IMR-90 (cell line): ENCODE data around the gene PRKN. TPM values are rescaled to one million over a fixed set of nuclear protein-coding genes. Genes with fewer than 3 reads are reported as not detected.

Experiments used
- ATAC-seq: fragments of 200-7000 bp; cut with Tn5 transposase; 2 replicates; pipeline ENCODE4 v1.9.1; 2020; ENCODE audit warnings: low read depth, mild to moderate bottlenecking, moderate library complexity
- BruUV-seq: library from RNA; stranded (reverse); fragments of 400-500 nt; replicated peaks from 2 replicates; lab custom pipeline; 2021; lab: Mats Ljungman, UMichigan
- CTCF ChIA-PET: fragments of 300-600 bp; formaldehyde crosslinking; extraction: SDS; loops from one replicate; lab custom pipeline; 2021; ENCODE audit warnings: antibody characterized with exemption; lab: Yijun Ruan, JAX
- POLR2A ChIA-PET: fragments of 300-600 bp; sonication (Branson Sonifier 250); formaldehyde crosslinking; loops from one replicate; lab custom pipeline; 2022; ENCODE audit warnings: antibody characterized with exemption; ENCODE audit not compliant: unreplicated experiment; lab: Charles Lee
- DNase-seq: peaks from one replicate; pipeline ENCODE4 v3.0.0; 2013
- H2AFZ ChIP-seq: replicated peaks from 2 replicates; pipeline ENCODE3; 2013; ENCODE audit warnings: low read length, mild to moderate bottlenecking; ENCODE audit not compliant: poor library complexity
- H2AK5ac ChIP-seq: 2 replicates; pipeline ENCODE4 v1.6.1; 2013; ENCODE audit warnings: low read depth, low read length, inconsistent platforms
- H2AK9ac ChIP-seq: replicated peaks from 2 replicates; pipeline ENCODE3; 2013; ENCODE audit warnings: mild to moderate bottlenecking, low read depth, low read length, moderate library complexity; ENCODE audit not compliant: poor library complexity
- H2BK120ac ChIP-seq: 2 replicates; pipeline ENCODE4 v1.6.1; 2013; ENCODE audit warnings: low read depth, low read length, inconsistent platforms
- H2BK15ac ChIP-seq: 3 replicates; pipeline ENCODE4 v1.6.1; 2013; ENCODE audit warnings: low read depth, low read length, inconsistent platforms
- H2BK20ac ChIP-seq: 2 replicates; pipeline ENCODE4 v1.6.1; 2013; ENCODE audit warnings: low read depth, mild to moderate bottlenecking, inconsistent platforms, low read length, moderate library complexity
- H2BK5ac ChIP-seq: 2 replicates; pipeline ENCODE4 v1.6.1; 2013; ENCODE audit warnings: mild to moderate bottlenecking, low read depth, low read length, inconsistent platforms; ENCODE audit not compliant: poor library complexity, severe bottlenecking
- H3K14ac ChIP-seq: replicated peaks from 2 replicates; pipeline ENCODE4 v1.6.1; 2013; ENCODE audit warnings: low read depth, low read length, inconsistent platforms
- H3K18ac ChIP-seq: 2 replicates; pipeline ENCODE4 v1.6.1; 2013; ENCODE audit warnings: low read depth, low read length, control low read depth
- H3K23ac ChIP-seq: 2 replicates; pipeline ENCODE4 v1.6.1; 2013; ENCODE audit warnings: low read depth, low read length, inconsistent platforms
- H3K27ac ChIP-seq: 2 replicates; pipeline ENCODE4 v1.5.1; 2013; ENCODE audit warnings: mild to moderate bottlenecking, control low read depth, low read length; ENCODE audit not compliant: insufficient read depth
- H3K27me3 ChIP-seq: 2 replicates; pipeline ENCODE4 v1.6.1; 2013; ENCODE audit warnings: low read length; ENCODE audit not compliant: control insufficient read depth, insufficient read depth
- H3K36me3 ChIP-seq: 2 replicates; pipeline ENCODE4 v1.6.1; 2013; ENCODE audit warnings: low read length, mixed read lengths; ENCODE audit not compliant: control insufficient read depth, insufficient read depth
- H3K4ac ChIP-seq: 2 replicates; pipeline ENCODE4 v1.6.1; 2013; ENCODE audit warnings: low read depth, low read length, inconsistent platforms
- H3K4me1 ChIP-seq: 2 replicates; pipeline ENCODE4 v1.6.1; 2013; ENCODE audit warnings: low read length, mixed read lengths; ENCODE audit not compliant: control insufficient read depth, insufficient read depth
- H3K4me2 ChIP-seq: 2 replicates; pipeline ENCODE4 v1.6.1; 2013; ENCODE audit warnings: low read depth, mild to moderate bottlenecking, control low read depth, low read length, moderate library complexity
- H3K4me3 ChIP-seq: 2 replicates; pipeline ENCODE4 v1.5.1; 2013; ENCODE audit warnings: low read depth, mild to moderate bottlenecking, control low read depth, low read length, moderate library complexity; ENCODE audit not compliant: insufficient read depth
- H3K56ac ChIP-seq: 2 replicates; pipeline ENCODE4 v1.6.1; 2013; ENCODE audit warnings: low read length, inconsistent platforms; ENCODE audit not compliant: insufficient read depth; ENCODE audit errors: extremely low read depth
- H3K79me1 ChIP-seq, 2 experiments: 2 replicates each; pipeline ENCODE4 v1.6.1; 2013; ENCODE audit warnings: low read length in 2 of 2, inconsistent platforms in 1 of 2, low read depth in 1 of 2
- H3K9ac ChIP-seq: 2 replicates; pipeline ENCODE4 v1.6.1; 2013; ENCODE audit warnings: low read depth, low read length, control low read depth
- H3K9me1 ChIP-seq: 2 replicates; pipeline ENCODE4 v1.6.1; 2013; ENCODE audit warnings: low read length, inconsistent platforms; ENCODE audit not compliant: insufficient read depth
- H3K9me3 ChIP-seq: 2 replicates; pipeline ENCODE4 v1.6.1; 2013; ENCODE audit warnings: low read length; ENCODE audit not compliant: control insufficient read depth, insufficient read depth
- H4K20me1 ChIP-seq: 2 replicates; pipeline ENCODE4 v1.6.1; 2013; ENCODE audit warnings: low read length, inconsistent platforms; ENCODE audit not compliant: insufficient read depth
- H4K5ac ChIP-seq: 2 replicates; pipeline ENCODE4 v1.6.1; 2013; ENCODE audit warnings: mild to moderate bottlenecking, low read depth, low read length, control low read depth
- H4K8ac ChIP-seq, 2 experiments: 2 replicates each; pipeline ENCODE4 v1.6.1; 2013; ENCODE audit warnings: low read depth in 2 of 2, low read length in 2 of 2, control low read depth in 1 of 2, inconsistent platforms in 1 of 2
- H4K91ac ChIP-seq: 2 replicates; pipeline ENCODE4 v1.6.1; 2013; ENCODE audit warnings: low read depth, low read length, inconsistent platforms; ENCODE audit not compliant: insufficient read depth
- WGBS, 2 experiments: methylation state at CpG; one replicate each; pipeline versions ENCODE4 v1.1.5 to v1.1.7; 2013; ENCODE audit warnings: missing lambda C conversion rate in 2 of 2; ENCODE audit not compliant: insufficient read length in 1 of 2; ENCODE audit errors: extremely low coverage in 2 of 2; 5-methylcytosine and 5-hydroxymethylcytosine counted together
- dilution Hi-C: fragments of 300-500 bp; cut with HindIII; formaldehyde crosslinking; loops from one replicate; pipeline ENCODE4 v1.14.3; 2018; ENCODE audit warnings: low sequenced_read_pairs; ENCODE audit not compliant: unreplicated experiment
- in situ Hi-C: fragments of 300-500 bp; cut with MboI; formaldehyde crosslinking; loops from 3 replicates; pipeline ENCODE4 v1.14.3; 2019; ENCODE audit warnings: low sequenced_read_pairs, inconsistent platforms, mixed read lengths
- intact Hi-C: fragments of 100-400 bp; cut with micrococcal nuclease; formaldehyde crosslinking; loops from 2 replicates; pipeline ENCODE4 v1.10.0; 2022
- polyA plus RNA-seq, 3 experiments: library from polyadenylated mRNA; depleted of rRNA; stranded (reverse); fragments of >200 nt; gene quantifications; 2 replicates each; pipeline ENCODE4 v1.2.3, GENCODE V29; 2012; ENCODE audit warnings: low replicate concordance in 1 of 3
- total RNA-seq: library from RNA; depleted of rRNA; stranded (reverse); fragments of >200 nt; gene quantifications from 2 replicates; pipeline ENCODE4 v1.2.3, GENCODE V29; 2012
- TF ChIP-seq, protein P1 (sequence below): conservative IDR thresholded peaks from 2 replicates; pipeline ENCODE4 v1.5.1; 2012; ENCODE audit warnings: mild to moderate bottlenecking, low read depth, low read length, improper control_type of control experiment

The PRKN gene
- total and polyA plus RNA-seq, 2 of the 4 experiments (the other 2 are of a cell fraction) = 0.15 to 0.18 TPM

DNA sequence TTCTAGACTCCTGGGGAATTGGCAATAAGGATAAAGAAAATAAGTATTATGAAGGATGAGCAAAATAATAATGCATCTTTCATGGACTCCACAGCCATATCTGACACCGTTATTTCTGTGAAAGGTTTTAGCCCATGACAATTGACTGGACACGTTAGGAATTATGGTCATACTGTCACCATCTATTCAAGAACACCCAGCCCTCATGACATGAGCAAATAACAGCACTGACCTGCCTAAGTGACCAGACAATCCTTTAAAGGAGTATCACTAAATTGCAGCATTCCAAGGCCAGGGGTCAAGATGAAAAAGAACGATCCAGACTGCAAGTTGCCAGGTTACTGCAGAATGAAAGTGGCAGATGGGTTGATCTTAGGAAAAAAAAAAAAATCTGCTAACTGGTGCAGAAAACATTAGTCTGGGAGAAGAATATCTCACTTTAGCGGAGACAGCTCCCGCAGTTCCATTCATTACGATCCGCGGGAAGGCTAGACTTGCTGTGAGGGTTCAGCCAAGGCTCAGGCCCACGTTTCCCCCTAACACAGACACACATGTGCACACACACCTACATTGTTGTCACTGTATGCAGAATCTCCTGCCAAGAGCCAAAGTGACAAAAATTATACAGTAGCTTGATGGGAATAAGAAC, 1216.0 kb downstream of the PRKN start:
- H2BK15ac ChIP-seq = no peak overlapping the region
- H2AFZ ChIP-seq = no peak overlapping the region
- TF ChIP-seq, protein P1, sequence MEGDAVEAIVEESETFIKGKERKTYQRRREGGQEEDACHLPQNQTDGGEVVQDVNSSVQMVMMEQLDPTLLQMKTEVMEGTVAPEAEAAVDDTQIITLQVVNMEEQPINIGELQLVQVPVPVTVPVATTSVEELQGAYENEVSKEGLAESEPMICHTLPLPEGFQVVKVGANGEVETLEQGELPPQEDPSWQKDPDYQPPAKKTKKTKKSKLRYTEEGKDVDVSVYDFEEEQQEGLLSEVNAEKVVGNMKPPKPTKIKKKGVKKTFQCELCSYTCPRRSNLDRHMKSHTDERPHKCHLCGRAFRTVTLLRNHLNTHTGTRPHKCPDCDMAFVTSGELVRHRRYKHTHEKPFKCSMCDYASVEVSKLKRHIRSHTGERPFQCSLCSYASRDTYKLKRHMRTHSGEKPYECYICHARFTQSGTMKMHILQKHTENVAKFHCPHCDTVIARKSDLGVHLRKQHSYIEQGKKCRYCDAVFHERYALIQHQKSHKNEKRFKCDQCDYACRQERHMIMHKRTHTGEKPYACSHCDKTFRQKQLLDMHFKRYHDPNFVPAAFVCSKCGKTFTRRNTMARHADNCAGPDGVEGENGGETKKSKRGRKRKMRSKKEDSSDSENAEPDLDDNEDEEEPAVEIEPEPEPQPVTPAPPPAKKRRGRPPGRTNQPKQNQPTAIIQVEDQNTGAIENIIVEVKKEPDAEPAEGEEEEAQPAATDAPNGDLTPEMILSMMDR = no peak
- no peak overlapping the region for H2BK20ac ChIP-seq
- no peak overlapping the region for H3K56ac ChIP-seq
- no peak overlapping the region for H3K18ac ChIP-seq
- peaks cover 16% of the 10 kb centered on the region for H3K9me3 ChIP-seq
- no CpG with 5 or more reads among the region's 9 CpGs for WGBS, 2 experiments
- H3K4me2 ChIP-seq = no peak overlapping the region
- H3K9me1 ChIP-seq = no peaks in the 10 kb centered on the region
- H3K23ac ChIP-seq = no peak overlapping the region
- intact Hi-C loops = no loop called here
- H4K91ac ChIP-seq = no peak overlapping the region
- no peaks in the 10 kb centered on the region for H3K79me1 ChIP-seq
- POLR2A ChIA-PET = no interaction called here
- ATAC-seq (no peak), DNase-seq (no peak)
- no peak overlapping the region for H4K8ac ChIP-seq
- no peaks in the 10 kb centered on the region for H3K36me3 ChIP-seq
- in situ Hi-C loops = no loop called here
- H2AK5ac ChIP-seq = no peak overlapping the region
- no peak overlapping the region for H3K4ac ChIP-seq
- H4K5ac ChIP-seq = no peak overlapping the region
- H3K4me3 ChIP-seq = no peak overlapping the region
- H4K20me1 ChIP-seq = no peaks in the 10 kb centered on the region
- H2BK5ac ChIP-seq = no peak overlapping the region
- no peak overlapping the region for H3K27ac ChIP-seq
- H3K4me1 ChIP-seq = no peaks in the 10 kb centered on the region
- CTCF ChIA-PET = interaction anchor here (1.0 kb wide), 1 partner anchor 785 kb away, joined by 4 read pairs; no protein-coding TSS in a partner anchor
- no TSS peak for BruUV-seq
- no peak overlapping the region for H3K9ac ChIP-seq
- no peak overlapping the region for H2BK120ac ChIP-seq
- no peaks in the 10 kb centered on the region for H3K27me3 ChIP-seq
- no peak overlapping the region for H2AK9ac ChIP-seq
- dilution Hi-C loops = no loop called here
- H3K14ac ChIP-seq = no peak overlapping the region
